ENCODE measurements around the gene BTBD16. TPM values are rescaled to one million over a fixed set of nuclear protein-coding genes. Genes with fewer than 3 reads are reported as not detected.

The BTBD16 gene
- total RNA-seq, 1 experiment from 2014 or later = not detected

- no peak for DNase-seq (ENCODE audit: low read depth)
These were observed 3.0 kb downstream of the BTBD16 start for GRCh38 chr10:122273966-122274545.

GRCh38 chr10:122276611-122277208, 5.6 kb downstream of the BTBD16 start:
- peak; percentile 54 for DNase-seq (ENCODE audit: low read depth)

DNA sequence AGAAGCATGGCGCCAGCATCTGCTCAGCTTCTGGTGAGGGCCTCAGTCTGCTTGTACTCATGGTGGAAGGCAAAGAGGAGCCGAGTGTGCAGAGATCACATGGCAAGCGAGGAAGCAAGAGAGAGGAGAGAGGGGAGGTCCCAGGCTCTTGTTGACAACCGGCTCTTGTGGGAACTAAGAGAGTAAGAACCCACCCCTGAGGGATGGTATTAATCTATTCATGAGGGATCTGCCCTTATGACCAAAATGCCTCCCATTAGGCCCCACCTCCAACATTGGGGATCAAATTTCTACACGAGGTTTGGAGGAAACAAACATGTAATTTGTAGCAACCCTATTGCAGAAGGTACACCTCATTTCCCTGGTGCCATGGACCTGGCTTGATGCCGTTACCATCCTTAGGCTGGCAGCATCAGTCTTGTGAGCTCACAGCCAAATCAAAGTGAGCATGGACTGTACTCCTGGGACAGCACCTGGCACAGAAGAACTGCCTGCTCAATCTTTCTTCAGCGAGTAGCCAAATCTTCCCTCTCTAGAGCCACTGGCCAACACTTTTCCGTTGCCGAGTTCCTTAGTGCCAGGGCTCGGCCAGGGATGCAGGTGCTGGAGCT, 6.5 kb downstream of the BTBD16 start:
- no peak for DNase-seq (ENCODE audit: low read depth)

DNA sequence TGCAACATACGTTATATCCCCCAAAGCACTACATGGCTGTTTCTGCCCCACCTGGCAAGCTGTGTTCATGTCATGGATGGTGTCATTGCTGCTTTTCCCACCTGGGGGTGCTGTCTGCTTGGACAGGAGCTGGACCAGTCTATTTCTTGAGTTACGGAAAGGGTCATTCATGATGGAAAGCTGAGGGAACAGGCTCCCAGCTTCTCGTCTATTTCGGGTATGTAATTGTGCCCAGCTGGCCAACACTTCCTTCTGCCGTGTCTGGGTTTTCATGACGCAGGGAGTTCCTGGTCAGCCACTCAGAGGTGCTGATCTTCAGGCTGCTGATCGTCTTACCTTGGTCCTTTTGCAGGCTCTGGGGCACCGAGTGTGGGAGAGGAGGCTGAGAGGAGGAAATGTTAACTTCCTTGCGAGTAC, 8.6 kb downstream of the BTBD16 start:
- peak; percentile 66 for DNase-seq (ENCODE audit: low read depth)

DNA sequence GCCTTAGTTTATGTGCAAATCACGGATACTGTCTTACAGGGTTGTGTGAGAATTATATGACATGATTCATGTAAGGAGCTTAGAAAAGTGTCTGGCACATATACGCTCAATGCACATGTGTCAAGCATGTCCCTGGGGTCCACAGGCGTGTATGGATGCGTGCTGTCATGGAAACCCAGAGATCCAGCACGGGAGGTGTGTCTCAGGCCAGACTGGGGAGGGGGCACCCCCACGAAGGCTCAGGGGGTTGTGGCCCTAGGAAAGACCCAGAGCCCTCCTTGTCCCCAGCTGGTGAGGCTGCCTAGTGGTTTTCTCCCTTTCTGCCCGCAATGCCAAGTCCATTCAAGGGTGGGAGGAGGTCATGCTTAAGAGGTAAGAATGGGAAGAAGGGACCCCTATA, 9.1 kb downstream of the BTBD16 start:
- no peak for DNase-seq (ENCODE audit: low read depth)

DNA sequence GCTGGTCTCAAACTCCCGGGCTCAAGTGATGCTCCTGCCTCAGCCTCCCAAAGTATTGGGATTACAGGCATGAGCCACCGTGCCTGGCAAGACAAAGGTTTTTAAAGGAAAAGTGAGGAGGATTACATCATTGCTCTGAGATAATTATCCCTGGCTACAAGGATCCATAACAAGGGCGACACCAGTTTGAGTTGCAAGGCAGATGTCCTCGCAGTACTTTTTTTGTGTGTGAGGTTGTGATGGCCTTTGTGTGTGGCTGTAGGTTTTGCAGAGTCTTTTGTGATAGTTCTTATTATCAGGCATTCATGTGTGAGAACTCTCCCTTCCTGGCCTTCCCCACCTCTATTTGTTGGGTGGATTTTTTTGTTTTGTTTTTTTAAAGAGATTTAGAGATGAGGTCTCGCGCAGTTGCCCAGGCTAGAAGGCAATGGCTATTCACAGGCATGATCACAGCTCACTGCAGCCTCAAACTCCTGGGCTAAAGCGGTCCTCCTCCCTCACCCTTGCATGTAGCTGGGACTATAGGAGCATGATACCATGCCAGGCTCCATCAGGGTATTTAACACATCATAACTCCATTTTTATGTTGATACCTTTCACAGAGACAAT, 10.0 kb downstream of the BTBD16 start:
- DNase-seq (ENCODE audit: low read depth) = no peak

GRCh38 chr10:122281751-122282150, 10.7 kb downstream of the BTBD16 start:
- no peak for DNase-seq (ENCODE audit: low read depth)

GRCh38 chr10:122282253-122282671, 11.2 kb downstream of the BTBD16 start:
- peak; percentile 78 for DNase-seq (ENCODE audit: low read depth)

DNA sequence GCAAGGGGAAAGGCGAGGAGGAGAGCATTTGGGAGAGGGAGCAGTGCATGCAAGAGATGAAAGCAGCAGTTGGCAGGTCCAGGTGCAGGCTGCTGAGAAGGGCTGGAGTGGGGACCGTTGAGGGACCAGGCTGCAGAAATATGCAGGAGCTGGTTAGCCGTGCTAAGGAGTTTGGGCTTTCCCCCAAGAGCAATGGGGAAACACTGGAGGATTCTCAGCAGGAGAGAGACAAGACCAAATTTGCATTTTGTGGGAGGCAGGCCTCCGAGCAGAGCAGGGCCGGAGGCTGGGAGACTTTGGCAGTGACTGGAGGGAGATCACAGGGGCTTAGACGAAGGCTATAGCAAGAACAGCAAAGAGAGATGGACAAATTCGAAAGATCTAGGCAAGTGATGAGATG, 11.8 kb downstream of the BTBD16 start:
- no peak for DNase-seq (ENCODE audit: low read depth)

DNA sequence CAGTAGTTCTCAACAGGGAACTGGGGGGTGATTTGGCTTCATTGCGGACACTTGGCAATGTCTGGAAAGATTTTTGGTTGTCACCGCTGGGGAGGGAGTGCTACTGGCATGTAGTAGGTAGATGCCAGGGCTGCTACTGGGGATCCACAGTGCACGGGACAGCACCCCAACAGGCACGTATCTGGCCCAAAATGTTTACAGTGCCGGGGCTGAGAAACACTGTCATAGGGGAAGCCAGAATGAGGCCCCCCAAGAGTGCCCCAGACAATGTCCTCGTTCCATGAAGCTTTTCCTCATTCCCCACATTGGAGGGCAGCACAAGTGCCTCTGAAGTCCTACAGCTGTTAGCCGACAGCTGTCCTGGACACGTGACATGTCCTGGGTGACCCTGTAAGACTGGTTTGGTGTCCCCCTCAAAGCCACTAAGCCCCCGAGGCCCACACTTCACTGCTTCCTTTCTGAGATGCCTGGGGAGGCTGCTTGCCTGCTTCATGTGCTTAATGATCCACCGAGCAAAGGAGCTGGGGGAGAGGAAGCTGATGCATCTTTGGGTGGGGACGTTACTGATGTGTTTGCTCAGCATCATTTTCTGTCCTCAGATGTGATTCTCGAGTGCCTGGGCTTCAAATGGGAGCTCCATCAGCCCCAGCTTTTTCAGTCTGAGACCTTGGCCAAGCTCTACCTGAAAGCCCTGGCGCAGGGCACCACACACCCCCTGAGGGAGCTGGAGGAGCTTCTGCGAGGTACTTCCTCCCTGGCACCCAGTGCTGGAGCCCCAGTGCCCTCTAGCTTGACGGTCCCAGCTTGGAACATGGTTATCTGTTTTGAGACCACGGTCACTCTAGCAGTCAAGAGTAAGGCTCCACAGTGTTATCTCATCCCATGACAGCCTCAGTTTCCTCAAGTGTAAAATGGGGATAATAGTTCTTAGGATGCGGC, 14.7 kb downstream of the BTBD16 start:
- no peak for DNase-seq (ENCODE audit: low read depth)

- peak; percentile 89 for DNase-seq (ENCODE audit: low read depth)
These were observed 15.8 kb downstream of the BTBD16 start for GRCh38 chr10:122286867-122287266.

DNA sequence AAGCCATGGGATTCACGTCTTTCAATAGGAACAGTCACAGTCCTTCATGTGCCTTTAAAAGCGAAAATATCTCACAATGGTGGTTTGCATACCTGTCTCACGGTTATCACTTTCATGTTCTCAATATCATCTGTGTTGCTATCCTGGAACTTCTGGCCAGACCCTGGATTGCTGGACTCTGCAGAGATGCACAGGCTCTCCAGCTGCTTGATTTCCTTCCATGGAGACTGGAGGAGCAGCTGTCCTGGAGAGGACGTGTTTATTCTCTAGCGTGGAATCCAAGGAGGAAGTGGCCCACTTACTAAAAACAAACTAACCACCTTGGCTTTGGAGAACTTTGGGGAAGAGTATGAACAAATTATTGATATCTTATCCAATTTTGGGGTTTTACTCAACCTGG, 16.5 kb downstream of the BTBD16 start:
- DNase-seq (ENCODE audit: low read depth) = no peak

- DNase-seq (ENCODE audit: low read depth) = no peak
These were observed 17.2 kb downstream of the BTBD16 start for GRCh38 chr10:122288262-122288661.

DNA sequence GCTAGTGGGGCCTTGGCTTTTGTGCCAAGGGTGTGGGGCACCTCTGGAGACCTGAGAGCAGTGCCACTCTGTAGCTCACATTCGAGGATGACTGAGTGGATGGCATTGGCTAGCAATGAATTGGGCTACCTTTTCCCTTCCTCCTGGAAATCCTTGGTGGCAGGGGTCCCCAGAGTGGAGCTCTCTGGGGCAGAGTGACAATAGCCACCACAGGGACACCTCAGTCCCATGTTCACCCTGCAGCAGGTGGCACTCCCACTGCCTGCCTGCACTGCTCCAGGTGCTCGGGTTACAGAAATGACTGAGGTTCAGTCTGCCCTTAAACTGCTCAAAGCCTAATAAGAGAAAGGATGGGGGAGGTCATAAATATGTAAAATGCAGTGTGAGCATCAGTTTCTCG, 17.8 kb downstream of the BTBD16 start:
- DNase-seq (ENCODE audit: low read depth) = no peak

- no peak for DNase-seq (ENCODE audit: low read depth)
These were observed 19.2 kb downstream of the BTBD16 start for GRCh38 chr10:122290334-122290733.

- no peak for DNase-seq (ENCODE audit: low read depth)
These were observed 19.9 kb downstream of the BTBD16 start for GRCh38 chr10:122290833-122291532.

DNA sequence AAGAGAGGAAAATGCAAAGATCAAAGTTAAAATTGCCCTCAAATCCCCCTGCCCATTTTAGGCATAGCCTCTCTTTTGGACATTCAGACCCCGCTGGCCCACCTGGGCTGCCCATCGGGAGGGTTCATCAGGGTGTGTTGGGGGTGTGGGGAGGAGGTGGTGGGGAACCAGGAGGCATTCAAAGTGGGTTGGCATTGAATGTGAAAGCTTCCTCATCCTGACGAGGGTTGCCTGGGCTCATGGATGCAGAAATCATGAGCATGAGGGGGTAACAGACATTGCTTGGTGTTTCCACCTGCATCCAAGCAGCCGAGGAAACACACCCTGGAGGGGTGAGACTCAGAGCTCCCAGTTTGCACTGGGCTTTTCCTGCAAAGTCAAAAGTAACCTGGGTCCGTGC, 20.6 kb downstream of the BTBD16 start:
- DNase-seq (ENCODE audit: low read depth) = no peak

GRCh38 chr10:122292376-122292775, 21.3 kb downstream of the BTBD16 start:
- DNase-seq (ENCODE audit: low read depth) = no peak

GRCh38 chr10:122293156-122293960, 22.3 kb downstream of the BTBD16 start:
- no peak for DNase-seq (ENCODE audit: low read depth)

DNA sequence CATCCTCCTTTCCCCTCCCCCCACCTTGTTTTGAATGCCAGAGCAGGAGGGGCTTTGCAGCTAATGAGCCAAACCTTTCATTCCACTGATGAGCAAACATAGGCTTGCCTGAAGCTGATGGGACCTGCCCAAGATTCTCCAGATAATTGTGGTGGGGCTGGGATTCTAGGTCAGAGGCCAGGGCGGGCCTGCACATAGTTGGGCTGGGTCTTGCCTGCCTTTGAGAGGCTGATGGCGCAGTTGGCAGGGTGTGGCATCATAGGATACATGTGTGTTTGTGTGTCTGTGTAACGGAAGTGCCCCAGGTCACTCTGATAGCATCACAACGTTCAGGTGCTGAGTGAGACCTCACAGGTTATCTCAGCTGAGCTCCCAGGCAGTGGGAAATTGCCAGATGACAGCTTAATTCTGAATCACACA, 22.9 kb downstream of the BTBD16 start:
- no peak for DNase-seq (ENCODE audit: low read depth)
